Activated CD4-positive, alpha-beta T cell treated with anti-CD3 and anti-CD28 coated beads, Interleukin-2, amount 10 ng/mL, durations not matched to agents 24 days and 14 days (primary cell): ENCODE data around the gene RPS6KA2. TPM values are rescaled to one million over a fixed set of nuclear protein-coding genes. Genes with fewer than 3 reads are reported as not detected.

Source experiments
- DNase-seq: peaks from one replicate; pipeline ENCODE4 v3.0.0; 2022
- H3K27ac Mint-ChIP-seq: one replicate; pipeline ENCODE4 v1.8.0; 2022; ENCODE audit warnings: mild to moderate bottlenecking, mixed read lengths
- H3K27me3 Mint-ChIP-seq: one replicate; pipeline ENCODE4 v1.8.0; 2022; ENCODE audit warnings: mixed read lengths
- H3K36me3 Mint-ChIP-seq: one replicate; pipeline ENCODE4 v1.8.0; 2022; ENCODE audit warnings: low read depth, mild to moderate bottlenecking, mixed read lengths
- H3K4me1 Mint-ChIP-seq: one replicate; pipeline ENCODE4 v1.8.0; 2021; ENCODE audit warnings: mixed read lengths
- H3K4me3 Mint-ChIP-seq: one replicate; pipeline ENCODE4 v1.8.0; 2022; ENCODE audit warnings: mild to moderate bottlenecking, moderate library complexity, mixed read lengths
- H3K9me3 Mint-ChIP-seq: one replicate; pipeline ENCODE4 v1.8.0; 2021; ENCODE audit warnings: mixed read lengths
- intact Hi-C: fragments of 100-400 bp; cut with micrococcal nuclease; formaldehyde crosslinking; loops from one replicate; pipeline ENCODE4 v1.15.1; 2023
- total RNA-seq: library from RNA; stranded (reverse); gene quantifications from 2 replicates; pipeline ENCODE4 v1.2.3, GENCODE V29; 2022

The RPS6KA2 gene
- total RNA-seq, 1 donor from 2014 or later, result 2.8 TPM

- DNase-seq, result no peak
- H3K36me3 Mint-ChIP-seq, result no peaks in the 10 kb centered on the region
- H3K4me3 Mint-ChIP-seq, result no peak overlapping the region
- intact Hi-C loops, result no loop called here
- H3K27me3 Mint-ChIP-seq, result no peaks in the 10 kb centered on the region
- H3K4me1 Mint-ChIP-seq, result peaks cover 13% of the 10 kb centered on the region
- H3K9me3 Mint-ChIP-seq, result no peaks in the 10 kb centered on the region
- no peak overlapping the region for H3K27ac Mint-ChIP-seq
Measured at GRCh38 chr6:166592821-166593220, 34.2 kb downstream of the RPS6KA2 start.

GRCh38 chr6:166591961-166592520 lies 35.0 kb downstream of the RPS6KA2 start:
- DNase-seq, result no peak
- Mint-ChIP-seq H3K4me1 (peaks cover 13% of the 10 kb centered on the region), H3K9me3 (no peaks in the 10 kb centered on the region), H3K36me3 (no peaks in the 10 kb centered on the region), H3K27me3 (no peaks in the 10 kb centered on the region), H3K27ac (no peak overlapping the region), H3K4me3 (no peak overlapping the region)
- intact Hi-C loops, result no loop called here

GRCh38 chr6:166591026-166591425 lies 36.0 kb downstream of the RPS6KA2 start:
- H3K27ac Mint-ChIP-seq, result no peak overlapping the region
- no peaks in the 10 kb centered on the region for H3K36me3 Mint-ChIP-seq
- no peaks in the 10 kb centered on the region for H3K27me3 Mint-ChIP-seq
- intact Hi-C loops, result no loop called here
- H3K4me1 Mint-ChIP-seq, result peaks cover 13% of the 10 kb centered on the region
- H3K9me3 Mint-ChIP-seq, result no peaks in the 10 kb centered on the region
- H3K4me3 Mint-ChIP-seq, result no peak overlapping the region
- no peak for DNase-seq

- DNase-seq, result no peak
- intact Hi-C loops, result no loop called here
- Mint-ChIP-seq H3K9me3 (no peaks in the 10 kb centered on the region), H3K4me3 (no peak overlapping the region), H3K27me3 (no peaks in the 10 kb centered on the region), H3K27ac (no peak overlapping the region), H3K4me1 (peaks cover 13% of the 10 kb centered on the region), H3K36me3 (no peaks in the 10 kb centered on the region)
Measured at GRCh38 chr6:166589786-166590574, 37.1 kb downstream of the RPS6KA2 start.

GRCh38 chr6:166589337-166589731 lies 37.7 kb downstream of the RPS6KA2 start:
- DNase-seq, result no peak
- H3K36me3 Mint-ChIP-seq, result no peaks in the 10 kb centered on the region
- peaks cover 13% of the 10 kb centered on the region for H3K4me1 Mint-ChIP-seq
- no peaks in the 10 kb centered on the region for H3K9me3 Mint-ChIP-seq
- intact Hi-C loops, result no loop called here
- H3K27ac Mint-ChIP-seq, result no peak overlapping the region
- H3K27me3 Mint-ChIP-seq, result no peaks in the 10 kb centered on the region
- H3K4me3 Mint-ChIP-seq, result no peak overlapping the region

DNA sequence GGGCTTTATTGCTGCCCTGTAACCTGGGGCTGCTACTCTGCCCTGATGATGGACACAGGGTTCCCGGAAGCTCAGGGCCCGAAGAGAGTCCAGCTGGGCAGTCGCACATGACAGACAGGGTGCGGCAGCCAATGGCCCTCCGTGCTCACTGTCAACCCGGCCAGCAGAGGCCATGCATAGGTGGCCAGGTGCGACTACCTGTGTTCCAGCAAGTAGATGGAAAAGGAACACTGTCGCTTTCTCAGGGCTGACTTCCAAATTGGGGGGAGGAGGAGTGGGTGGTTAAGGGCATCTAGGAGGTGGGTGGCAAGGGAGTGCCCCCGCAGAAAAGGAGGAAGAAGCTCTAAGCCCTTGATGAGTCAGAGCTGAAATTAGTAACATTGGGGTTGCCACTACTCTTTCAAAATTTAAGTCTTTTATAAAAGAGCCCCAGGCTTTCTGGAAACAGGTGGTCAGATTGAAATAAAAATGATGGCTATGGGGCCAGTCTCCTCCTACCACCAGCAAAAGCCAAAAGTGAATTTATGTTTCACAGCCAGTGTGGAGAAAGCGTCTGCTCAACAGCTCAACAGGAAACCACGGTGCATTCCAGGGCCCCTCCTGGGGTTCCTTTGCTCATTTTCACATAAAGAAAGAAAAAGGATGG lies 38.2 kb downstream of the RPS6KA2 start:
- intact Hi-C loops, result no loop called here
- Mint-ChIP-seq H3K4me1 (peaks cover 13% of the 10 kb centered on the region), H3K27me3 (no peaks in the 10 kb centered on the region), H3K27ac (peak overlapping the region; percentile 58), H3K36me3 (no peaks in the 10 kb centered on the region), H3K4me3 (no peak overlapping the region), H3K9me3 (no peaks in the 10 kb centered on the region)
- DNase-seq, result no peak

DNA sequence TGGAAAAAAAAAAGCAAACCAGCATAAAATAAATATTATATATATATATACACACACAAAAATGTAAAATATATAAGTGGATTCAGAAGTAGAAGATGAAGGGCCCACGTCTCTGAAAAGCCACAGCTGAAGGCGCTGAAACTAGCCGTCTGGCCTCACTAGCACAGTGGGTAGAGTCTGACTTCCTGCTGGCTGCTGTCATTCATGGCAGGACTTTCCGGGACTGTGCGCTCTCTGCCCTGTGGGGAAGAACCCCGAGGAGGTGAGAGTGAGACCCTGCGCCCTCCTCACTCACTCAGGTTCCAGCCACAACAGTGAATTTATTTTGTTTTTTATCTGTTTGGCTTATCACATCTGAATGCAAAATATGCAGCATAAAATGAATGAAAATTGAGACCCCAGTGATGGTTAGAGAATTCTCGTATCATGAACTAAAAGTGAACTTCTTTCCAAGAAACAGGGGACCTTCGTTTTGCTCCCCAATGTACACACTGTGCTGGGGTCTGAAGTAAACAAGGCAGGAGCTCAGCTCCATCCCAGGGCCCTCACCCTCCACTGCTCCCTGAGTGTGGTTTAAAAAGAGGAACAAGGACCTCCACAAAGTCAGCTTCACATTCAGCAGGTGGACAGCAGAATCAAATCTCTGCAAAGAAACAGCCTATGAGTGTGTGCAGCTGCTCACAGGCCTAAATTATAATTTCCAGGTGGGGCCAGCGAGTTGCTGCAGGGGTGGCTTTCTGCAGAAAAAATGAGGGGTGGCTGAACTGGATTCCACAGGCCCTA lies 39.2 kb downstream of the RPS6KA2 start:
- no peaks in the 10 kb centered on the region for H3K36me3 Mint-ChIP-seq
- intact Hi-C loops, result no loop called here
- no peaks in the 10 kb centered on the region for H3K27me3 Mint-ChIP-seq
- peaks cover 13% of the 10 kb centered on the region for H3K4me1 Mint-ChIP-seq
- no peak overlapping the region for H3K4me3 Mint-ChIP-seq
- H3K9me3 Mint-ChIP-seq, result no peaks in the 10 kb centered on the region
- H3K27ac Mint-ChIP-seq, result no peak overlapping the region
- DNase-seq, result no peak

GRCh38 chr6:166586424-166587156 lies 40.5 kb downstream of the RPS6KA2 start, which contains the start of gene RAMACL:
TSS of gene RAMACL (minus strand) at chr6:166586678. CDS start at chr6:166586477, 201 bp downstream.
- no peak within 1 kb of the TSS for H3K4me3 Mint-ChIP-seq
- intact Hi-C loops, result no loop called here
- H3K27me3 Mint-ChIP-seq, result no peaks in the 10 kb centered on the region
- no peaks in the 10 kb centered on the region for H3K36me3 Mint-ChIP-seq
- H3K4me1 Mint-ChIP-seq, result peaks cover 13% of the 10 kb centered on the region
- no peak within 1 kb of the TSS for H3K27ac Mint-ChIP-seq
- DNase-seq, result peak; percentile 80
- no peaks in the 10 kb centered on the region for H3K9me3 Mint-ChIP-seq

- Mint-ChIP-seq H3K36me3 (no peaks in the 10 kb centered on the region), H3K9me3 (no peaks in the 10 kb centered on the region), H3K27ac (no peak overlapping the region), H3K27me3 (no peaks in the 10 kb centered on the region), H3K4me1 (peaks cover 13% of the 10 kb centered on the region), H3K4me3 (no peak overlapping the region)
- DNase-seq, result no peak
- intact Hi-C loops, result no loop called here
Measured at GRCh38 chr6:166584853-166585429, 42.1 kb downstream of the RPS6KA2 start.

DNA sequence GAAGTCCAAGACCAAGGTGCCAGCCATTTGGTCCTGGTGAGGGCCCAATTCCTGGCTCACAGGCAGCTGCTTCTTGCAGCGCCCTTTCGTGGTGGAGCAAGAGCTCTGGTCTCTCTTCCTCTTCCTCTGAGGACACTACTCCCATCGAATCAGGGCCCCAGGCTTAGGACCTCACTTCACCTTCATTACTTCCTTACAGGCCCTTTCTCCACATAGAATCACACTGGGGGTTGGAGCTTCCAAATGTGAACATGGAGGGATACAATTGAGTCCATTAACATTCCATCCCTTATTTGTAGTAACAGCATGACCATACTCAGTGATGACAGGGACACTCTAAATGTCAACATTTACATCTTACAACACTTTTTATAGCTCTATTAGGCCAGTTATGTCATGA lies 42.9 kb downstream of the RPS6KA2 start:
- no peak overlapping the region for H3K4me3 Mint-ChIP-seq
- DNase-seq, result no peak
- no peaks in the 10 kb centered on the region for H3K9me3 Mint-ChIP-seq
- H3K36me3 Mint-ChIP-seq, result no peaks in the 10 kb centered on the region
- H3K4me1 Mint-ChIP-seq, result peaks cover 8% of the 10 kb centered on the region
- intact Hi-C loops, result no loop called here
- no peak overlapping the region for H3K27ac Mint-ChIP-seq
- no peaks in the 10 kb centered on the region for H3K27me3 Mint-ChIP-seq

DNA sequence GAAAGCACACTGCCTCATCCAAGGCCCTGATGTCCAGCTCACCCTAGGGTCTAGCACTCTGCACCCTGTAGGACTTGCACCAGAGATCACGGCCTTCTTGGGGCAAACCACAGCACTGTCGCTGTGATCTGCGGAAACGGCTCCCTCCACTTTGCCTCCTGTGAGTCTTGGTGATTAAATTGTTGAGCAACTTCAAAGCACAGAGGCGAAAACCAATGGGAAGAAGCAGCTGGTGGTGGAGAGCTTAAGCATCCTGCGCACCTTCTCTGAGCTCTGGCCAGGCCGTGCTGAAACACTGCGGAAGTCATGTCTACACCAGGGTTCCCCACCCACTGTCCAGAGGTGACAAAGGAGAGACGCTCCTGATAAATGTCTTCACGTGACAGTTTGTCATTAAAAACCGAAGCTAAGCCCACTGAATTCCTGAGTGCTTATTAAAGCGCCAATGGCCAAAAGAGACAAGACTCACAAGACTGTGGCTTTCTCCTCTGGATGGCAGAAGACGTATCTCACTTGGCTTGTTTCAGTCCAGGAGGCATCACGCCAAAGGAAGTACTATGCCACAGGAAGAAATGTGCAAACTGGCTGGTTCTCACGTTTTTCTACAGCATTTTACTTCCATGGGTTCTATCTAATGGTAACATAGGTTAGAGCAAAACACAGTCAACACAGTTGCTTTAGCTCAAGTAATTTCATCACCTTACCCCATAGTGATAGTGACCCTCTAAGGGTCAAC lies 43.7 kb downstream of the RPS6KA2 start:
- Mint-ChIP-seq H3K9me3 (no peaks in the 10 kb centered on the region), H3K4me3 (no peak overlapping the region), H3K27me3 (no peaks in the 10 kb centered on the region), H3K27ac (no peak overlapping the region), H3K36me3 (no peaks in the 10 kb centered on the region), H3K4me1 (no peaks in the 10 kb centered on the region)
- intact Hi-C loops, result no loop called here
- no peak for DNase-seq

DNA sequence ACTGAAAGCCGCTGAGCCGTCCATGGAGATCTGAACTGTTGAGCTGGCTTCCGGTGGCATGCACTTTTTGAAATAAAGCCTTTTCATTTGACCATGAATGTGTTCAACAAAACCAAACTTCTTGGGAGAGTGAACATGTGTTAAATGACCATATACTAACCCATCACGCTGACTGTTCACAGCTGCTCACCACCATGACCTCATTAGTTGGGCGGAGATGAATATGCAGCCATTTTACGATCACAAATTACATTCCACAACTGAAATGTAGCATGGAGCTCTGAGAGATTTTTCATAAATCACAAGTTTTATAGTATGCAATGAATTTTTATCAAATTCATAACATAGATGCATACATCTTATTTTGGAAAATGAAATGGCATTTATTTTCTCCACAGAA lies 44.8 kb downstream of the RPS6KA2 start:
- Mint-ChIP-seq H3K36me3 (no peaks in the 10 kb centered on the region), H3K9me3 (no peaks in the 10 kb centered on the region), H3K4me3 (no peak overlapping the region), H3K27me3 (no peaks in the 10 kb centered on the region), H3K27ac (no peak overlapping the region), H3K4me1 (no peaks in the 10 kb centered on the region)
- intact Hi-C loops, result no loop called here
- no peak for DNase-seq
